ENCODE data around the gene ZNF780A. TPM values are rescaled to one million over a fixed set of nuclear protein-coding genes. Genes with fewer than 3 reads are reported as not detected.
"Not testable (repeated sequence)": the region's sequence is repeated elsewhere in the genome, so short reads cannot be mapped to it uniquely, and the experiment has no call there.

The ZNF780A gene
- total RNA-seq, 1 donor from 2014 or later = 12.7 TPM

GRCh38 chr19:40088299-40089047 lies 2.3 kb downstream of the ZNF780A start:
- no peak for DNase-seq (ENCODE audit: low spot score)

- DNase-seq (ENCODE audit: low spot score) = no peak
Measured at GRCh38 chr19:40084948-40085347, 5.8 kb downstream of the ZNF780A start.

- DNase-seq (ENCODE audit: low spot score) = no peak
Measured at GRCh38 chr19:40081411-40081810, 9.3 kb downstream of the ZNF780A start.

- DNase-seq (ENCODE audit: low spot score) = no peak
Measured at GRCh38 chr19:40080289-40080688, 10.5 kb downstream of the ZNF780A start.

- DNase-seq (ENCODE audit: low spot score) = no peak
Measured at GRCh38 chr19:40078377-40078776, 12.4 kb downstream of the ZNF780A start.

- no peak for DNase-seq (ENCODE audit: low spot score)
Measured at GRCh38 chr19:40070058-40070457, 20.7 kb downstream of the ZNF780A start.

GRCh38 chr19:40059624-40060023 lies 31.1 kb downstream of the ZNF780A start:
- DNase-seq (ENCODE audit: low spot score) = no peak

- DNase-seq (ENCODE audit: low spot score) = no peak
Measured at GRCh38 chr19:40057166-40057565, 33.6 kb downstream of the ZNF780A start.

GRCh38 chr19:40056505-40056904 lies 34.2 kb downstream of the ZNF780A start:
- no peak for DNase-seq (ENCODE audit: low spot score)

GRCh38 chr19:40055832-40056504 lies 34.8 kb downstream of the ZNF780A start, which contains the start of gene ZNF780B:
TSS of gene ZNF780B (minus strand) at chr19:40056231. CDS start at chr19:40050332, 5,899 bp downstream.
- DNase-seq (ENCODE audit: low spot score) = no peak

- no peak for DNase-seq (ENCODE audit: low spot score)
Measured at GRCh38 chr19:40055049-40055448, 35.7 kb downstream of the ZNF780A start.

GRCh38 chr19:40054632-40055031 lies 36.1 kb downstream of the ZNF780A start:
- no peak for DNase-seq (ENCODE audit: low spot score)

GRCh38 chr19:40053491-40053890 lies 37.3 kb downstream of the ZNF780A start:
- no peak for DNase-seq (ENCODE audit: low spot score)

- DNase-seq (ENCODE audit: low spot score) = not testable (repeated sequence)
Measured at GRCh38 chr19:40041718-40042117, 49.0 kb downstream of the ZNF780A start.

GRCh38 chr19:40038047-40038446 lies 52.7 kb downstream of the ZNF780A start:
- DNase-seq (ENCODE audit: low spot score) = not testable (repeated sequence)

GRCh38 chr19:40035996-40036395 lies 54.7 kb downstream of the ZNF780A start:
- no peak for DNase-seq (ENCODE audit: low spot score)

- DNase-seq (ENCODE audit: low spot score) = no peak
Measured at GRCh38 chr19:40033989-40034560, 56.7 kb downstream of the ZNF780A start.

GRCh38 chr19:40026597-40026970 lies 64.2 kb downstream of the ZNF780A start:
- no peak for DNase-seq (ENCODE audit: low spot score)

GRCh38 chr19:40025938-40026596 lies 64.7 kb downstream of the ZNF780A start:
- DNase-seq (ENCODE audit: low spot score) = no peak

- DNase-seq (ENCODE audit: low spot score) = no peak
Measured at GRCh38 chr19:40023969-40024368, 66.8 kb downstream of the ZNF780A start.

Data from mesenteric fat pad (tissue), 1 donor.